SK-N-MC (cell line): Measurements from ENCODE around the gene TRMT11.

Source experiments
- EZH2 ChIP-seq: fragments of 200-600 bp; sonication (generic); IDR thresholded peaks from one replicate; pipeline ENCODE4 v1.6.1; 2017; ENCODE audit warnings: antibody characterized with exemption
- FOXP2 ChIP-seq: optimal IDR thresholded peaks from 2 replicates; pipeline ENCODE3; 2011; ENCODE audit warnings: mild to moderate bottlenecking, moderate library complexity; ENCODE audit not compliant: insufficient read depth; ENCODE audit errors: extremely low read length, control extremely low read depth
- POLR2AphosphoS5 ChIP-seq: IDR thresholded peaks from 2 replicates; pipeline ENCODE4 v1.6.1; 2012; ENCODE audit warnings: mild to moderate bottlenecking, low read depth, low read length, borderline replicate concordance

DNA sequence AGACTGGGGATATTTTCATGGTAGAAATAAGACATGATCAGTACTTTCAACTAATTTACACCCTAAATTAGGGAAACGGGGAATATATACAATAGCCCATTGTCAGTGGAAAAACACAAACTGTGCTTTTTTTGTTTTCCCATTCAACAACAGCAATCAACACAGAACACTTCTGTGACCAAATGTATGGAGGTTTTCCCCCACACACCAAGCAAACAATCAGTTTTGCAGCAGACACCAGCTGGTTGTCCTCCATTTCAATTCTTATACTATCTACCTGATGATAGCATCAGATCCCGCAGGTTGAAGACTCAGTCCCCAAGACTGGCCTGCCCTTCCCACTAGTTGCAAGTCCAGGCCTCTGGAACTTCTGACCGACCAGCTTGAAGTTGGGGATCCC lies 25.2 kb upstream of the TRMT11 start:
- no peak for TF ChIP-seq EZH2
- TF ChIP-seq POLR2AphosphoS5, result no peak
- TF ChIP-seq FOXP2, result no peak
